Kidney glomerular epithelial cell (primary cell): ENCODE results near the gene FOXA1.

Source experiments
- DNase-seq: peaks from one replicate; lab custom pipeline; 2025; lab: John Stamatoyannopoulos, UW

The FOXA1 gene

GRCh38 chr14:37594971-37595808, at the start of gene FOXA1, which contains the start of gene TTC6:
Gene FOXA1, minus strand, starts transcription at chr14:37595249. Its CDS starts 277 bp downstream, at chr14:37594972.
Gene TTC6, plus strand, starts transcription at chr14:37595629. Its CDS starts 26,436 bp downstream, at chr14:37622065.
- DNase-seq, result no peak

- DNase-seq, result no peak
Measured at GRCh38 chr14:37643701-37644100, 48.7 kb upstream of the FOXA1 start.

GRCh38 chr14:37642125-37642524, 47.1 kb upstream of the FOXA1 start:
- DNase-seq, result no peak

DNA sequence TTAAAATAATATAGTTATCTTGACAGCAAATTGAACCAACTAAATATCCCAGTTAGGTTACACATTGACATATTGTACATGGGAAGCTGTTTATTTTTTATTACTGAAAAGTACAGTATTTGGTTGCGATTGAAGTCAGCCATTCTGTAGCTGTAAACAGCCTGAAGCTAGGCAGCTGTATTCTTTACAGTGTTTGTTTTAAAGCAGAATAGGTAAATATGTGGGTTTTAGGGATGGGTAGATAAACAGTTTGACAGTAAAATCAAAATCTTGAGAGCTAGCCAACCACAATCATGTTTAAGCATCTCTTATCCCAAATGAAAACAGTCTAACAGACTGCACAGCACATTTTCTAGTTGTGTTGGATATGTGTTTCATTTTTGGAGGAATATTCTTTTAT, 46.1 kb upstream of the FOXA1 start:
- no peak for DNase-seq

GRCh38 chr14:37638599-37638998, 43.5 kb upstream of the FOXA1 start:
- no peak for DNase-seq

DNA sequence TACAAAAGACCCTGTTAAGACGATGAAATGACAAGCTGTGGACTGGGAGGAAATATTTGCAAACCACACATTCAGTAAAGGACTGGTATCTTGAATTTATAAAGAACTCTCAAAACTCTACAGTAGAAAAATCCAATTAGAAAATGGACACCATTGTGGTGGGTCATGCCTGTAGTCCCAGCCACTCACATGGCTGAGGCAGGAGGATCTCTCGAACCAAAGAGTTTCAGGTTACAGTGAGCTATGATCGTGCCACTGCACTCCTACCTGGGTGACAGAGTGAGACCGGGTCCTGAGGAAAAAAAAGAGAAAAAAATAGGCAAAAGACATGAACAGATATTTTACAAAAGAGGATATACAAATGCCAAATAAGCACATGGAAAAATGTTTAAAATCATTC, 42.3 kb upstream of the FOXA1 start:
- DNase-seq, result no peak

DNA sequence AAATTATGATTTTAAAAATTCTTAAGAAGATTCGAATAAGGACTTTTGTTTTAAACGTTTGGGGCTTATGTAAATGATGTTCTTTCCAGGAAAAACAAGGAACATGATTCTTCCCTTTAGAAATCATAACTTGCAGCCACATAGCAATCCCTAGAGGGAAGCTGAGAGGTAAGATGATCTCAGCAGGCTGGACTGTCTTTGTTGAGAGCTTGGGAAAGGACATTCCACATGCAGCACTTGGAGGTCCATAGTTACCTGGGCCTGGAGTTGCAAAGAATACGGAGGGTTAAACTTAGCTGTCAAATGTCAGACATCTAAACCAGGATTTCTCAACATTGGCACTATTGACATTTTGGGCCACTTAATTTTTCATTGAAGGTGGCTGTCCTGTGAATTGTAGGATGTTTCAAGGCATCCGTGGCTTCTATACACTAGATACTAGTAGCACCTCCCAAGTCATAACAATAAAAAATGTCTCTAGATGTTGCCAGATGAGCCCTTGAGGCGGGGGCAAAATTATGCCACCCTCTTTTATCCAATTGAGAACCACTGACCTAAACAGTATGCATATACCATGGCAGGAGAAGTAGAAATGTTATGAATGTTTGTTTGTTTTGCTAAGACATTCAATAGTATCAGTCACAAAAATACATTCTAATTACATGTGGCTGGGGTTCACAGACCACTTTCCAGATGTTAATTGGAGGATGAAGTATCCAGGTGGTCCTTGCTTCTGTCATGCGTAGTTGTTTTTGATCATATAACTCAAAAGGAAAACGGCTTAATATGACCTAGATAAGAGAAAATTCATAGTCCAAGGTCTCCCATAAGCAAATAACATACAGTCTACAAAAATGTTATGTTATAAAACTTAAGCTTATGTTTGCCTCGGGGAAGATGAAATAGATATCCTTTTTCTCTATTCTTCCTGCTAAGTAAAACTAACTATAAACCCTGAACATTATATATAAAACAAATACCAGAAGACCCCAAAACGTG, 30.8 kb upstream of the FOXA1 start:
- DNase-seq, result no peak

DNA sequence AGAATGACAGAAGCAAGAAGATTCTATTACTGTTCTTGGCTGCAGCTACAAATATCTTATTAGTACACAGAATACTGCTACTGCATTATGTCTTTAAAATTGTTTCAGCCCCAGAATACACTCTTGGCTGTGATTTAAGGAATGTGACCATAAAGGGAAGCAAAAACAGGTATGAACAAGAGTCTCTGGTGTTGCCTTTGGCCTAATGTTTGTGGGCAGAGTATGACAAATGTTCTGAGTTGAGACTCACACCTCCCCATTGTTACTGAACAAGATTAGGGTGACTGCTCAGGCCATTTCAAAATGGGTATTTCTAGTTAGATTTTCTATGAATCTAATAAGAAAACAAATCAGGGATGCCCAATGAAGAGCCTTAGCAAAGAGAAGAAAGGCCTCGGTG, 28.9 kb upstream of the FOXA1 start:
- DNase-seq, result no peak

GRCh38 chr14:37623426-37623951, 28.4 kb upstream of the FOXA1 start:
- DNase-seq, result no peak

GRCh38 chr14:37622231-37622923, 27.3 kb upstream of the FOXA1 start:
- no peak for DNase-seq

GRCh38 chr14:37620856-37621255, 25.8 kb upstream of the FOXA1 start:
- no peak for DNase-seq

GRCh38 chr14:37618498-37619028, 23.5 kb upstream of the FOXA1 start:
- no peak for DNase-seq

- DNase-seq, result no peak
Measured at GRCh38 chr14:37617864-37618365, 22.9 kb upstream of the FOXA1 start.

DNA sequence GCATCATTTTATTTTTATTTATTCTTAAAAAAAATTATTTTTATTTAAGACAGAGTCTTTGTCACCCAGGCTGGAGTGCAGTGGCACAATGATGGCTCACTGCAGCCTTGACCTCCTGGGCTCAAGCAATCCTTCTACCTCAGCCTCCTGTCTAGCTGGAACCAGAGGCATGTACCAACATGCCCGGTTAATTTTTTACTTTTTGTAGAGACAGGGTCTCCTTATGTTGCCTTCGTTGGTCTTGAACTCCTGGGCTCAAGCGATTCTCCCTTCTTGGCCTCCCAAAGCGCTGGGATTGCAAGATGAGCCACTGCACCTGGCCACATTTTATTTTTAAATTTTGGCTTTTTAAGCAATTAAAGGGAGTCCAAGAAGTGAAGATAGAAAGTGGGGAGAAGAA, 21.8 kb upstream of the FOXA1 start:
- no peak for DNase-seq

GRCh38 chr14:37615582-37616289, 20.7 kb upstream of the FOXA1 start:
- no peak for DNase-seq

- no peak for DNase-seq
Measured at GRCh38 chr14:37610945-37611523, 16.0 kb upstream of the FOXA1 start.

DNA sequence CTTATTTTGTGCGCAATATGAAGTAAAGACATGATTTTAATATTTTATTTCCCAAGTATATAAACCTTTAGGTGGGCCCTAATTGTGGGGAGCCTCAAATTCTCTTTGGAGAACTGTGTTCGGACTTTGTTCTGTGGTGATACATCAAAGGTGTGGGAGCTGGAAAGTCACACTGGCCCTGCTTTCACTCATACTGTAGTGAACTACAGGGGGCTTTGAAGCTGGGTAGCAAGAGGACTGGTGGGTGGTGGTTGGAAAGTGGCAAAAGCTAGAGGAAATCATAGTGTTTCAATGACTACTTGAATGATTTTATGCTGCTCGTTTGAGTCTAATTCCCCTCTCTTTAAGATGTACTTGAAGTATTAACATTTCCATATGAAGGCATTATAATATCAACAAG, 13.6 kb upstream of the FOXA1 start:
- DNase-seq, result no peak

GRCh38 chr14:37606678-37607077, 11.6 kb upstream of the FOXA1 start:
- no peak for DNase-seq

- no peak for DNase-seq
Measured at GRCh38 chr14:37603688-37604251, 8.7 kb upstream of the FOXA1 start.
